ENCODE results near the gene SLC29A2.

The SLC29A2 gene, protein sequence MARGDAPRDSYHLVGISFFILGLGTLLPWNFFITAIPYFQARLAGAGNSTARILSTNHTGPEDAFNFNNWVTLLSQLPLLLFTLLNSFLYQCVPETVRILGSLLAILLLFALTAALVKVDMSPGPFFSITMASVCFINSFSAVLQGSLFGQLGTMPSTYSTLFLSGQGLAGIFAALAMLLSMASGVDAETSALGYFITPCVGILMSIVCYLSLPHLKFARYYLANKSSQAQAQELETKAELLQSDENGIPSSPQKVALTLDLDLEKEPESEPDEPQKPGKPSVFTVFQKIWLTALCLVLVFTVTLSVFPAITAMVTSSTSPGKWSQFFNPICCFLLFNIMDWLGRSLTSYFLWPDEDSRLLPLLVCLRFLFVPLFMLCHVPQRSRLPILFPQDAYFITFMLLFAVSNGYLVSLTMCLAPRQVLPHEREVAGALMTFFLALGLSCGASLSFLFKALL

DNA sequence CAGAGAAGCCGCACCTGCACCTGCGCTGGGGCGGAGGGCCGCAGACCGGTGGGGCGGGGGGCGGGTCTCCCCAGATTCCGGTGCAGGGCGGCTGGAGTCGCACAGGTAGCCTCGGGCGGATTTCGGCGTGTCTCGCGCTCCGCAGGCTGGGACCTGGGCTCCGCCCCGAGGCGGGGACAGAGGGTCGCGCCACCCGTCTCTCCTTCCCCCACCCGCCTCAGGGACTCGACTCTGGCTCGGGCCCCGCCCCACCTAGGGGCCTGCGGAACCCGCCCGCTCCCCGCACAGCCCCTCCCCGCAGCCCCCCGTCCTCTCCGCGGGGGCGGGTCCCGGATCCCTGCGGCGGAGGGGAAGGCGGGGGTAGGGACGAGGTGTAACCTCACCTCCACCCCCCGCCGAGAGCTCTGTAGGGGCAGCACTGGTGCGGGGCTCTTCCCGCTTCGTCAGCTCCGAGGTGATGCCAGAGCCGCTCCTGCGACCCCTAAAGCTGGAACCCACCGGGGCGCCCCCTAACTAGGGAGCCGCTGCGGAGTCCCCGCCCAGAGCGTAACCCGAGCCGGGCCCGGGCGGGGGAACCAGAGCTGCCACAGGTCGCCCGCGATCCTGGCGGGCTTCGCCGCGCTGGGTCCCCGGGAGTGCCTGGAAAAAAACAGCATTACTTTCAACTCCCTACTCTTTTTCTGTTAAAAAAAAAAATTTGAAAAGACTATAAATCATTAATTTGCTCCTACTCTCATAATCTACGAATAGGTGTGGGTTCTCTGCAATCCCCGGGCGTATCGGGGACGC is at the start of gene SLC29A2:
SLC29A2 (minus strand) TSS at position 134 of the 789 bp plus-strand sequence. CDS start 169 bp downstream, outside the sequence.
- DNase-seq (ENCODE audit: low spot score) = no peak

DNA sequence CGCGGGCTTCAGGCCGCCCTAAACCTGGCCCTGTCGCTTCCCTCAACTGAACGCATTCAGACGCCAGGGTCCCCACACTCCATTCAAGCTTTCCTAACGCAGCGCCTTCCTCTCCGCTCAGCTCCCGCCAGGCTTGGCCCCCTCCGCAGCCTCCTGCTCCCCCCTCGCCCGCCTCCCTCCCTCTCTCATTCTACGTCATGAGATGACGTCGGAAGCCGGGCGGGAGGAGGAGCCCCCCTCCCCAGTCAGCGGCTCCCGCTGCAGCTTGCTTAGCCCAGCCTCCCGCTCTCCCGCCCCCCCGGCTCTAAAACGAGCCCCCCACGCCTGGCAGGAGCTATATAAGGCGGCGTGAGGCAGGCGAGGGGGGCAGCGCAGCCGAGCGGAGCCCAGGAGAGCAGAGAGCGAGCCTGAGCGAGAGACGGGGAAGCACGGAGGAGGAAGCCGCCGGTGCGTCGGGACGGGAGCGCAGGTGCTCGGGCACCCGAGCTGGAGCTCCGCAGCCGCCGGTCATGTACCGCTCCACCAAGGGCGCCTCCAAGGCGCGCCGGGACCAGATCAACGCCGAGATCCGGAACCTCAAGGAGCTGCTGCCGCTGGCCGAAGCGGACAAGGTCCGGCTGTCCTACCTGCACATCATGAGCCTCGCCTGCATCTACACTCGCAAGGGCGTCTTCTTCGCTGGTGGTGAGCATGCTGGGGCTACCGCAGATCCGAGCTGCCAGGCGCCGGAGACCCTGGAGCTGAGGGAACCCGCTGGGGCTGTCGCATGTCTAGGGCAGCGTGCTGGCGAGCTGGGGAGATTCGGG is 49.3 kb upstream of the SLC29A2 start, which contains the start of gene NPAS4:
NPAS4 (plus strand) TSS at position 365 of the 806 bp plus-strand sequence; CDS start at position 510, 145 bp downstream.
- DNase-seq (ENCODE audit: low spot score) = no peak

DNA sequence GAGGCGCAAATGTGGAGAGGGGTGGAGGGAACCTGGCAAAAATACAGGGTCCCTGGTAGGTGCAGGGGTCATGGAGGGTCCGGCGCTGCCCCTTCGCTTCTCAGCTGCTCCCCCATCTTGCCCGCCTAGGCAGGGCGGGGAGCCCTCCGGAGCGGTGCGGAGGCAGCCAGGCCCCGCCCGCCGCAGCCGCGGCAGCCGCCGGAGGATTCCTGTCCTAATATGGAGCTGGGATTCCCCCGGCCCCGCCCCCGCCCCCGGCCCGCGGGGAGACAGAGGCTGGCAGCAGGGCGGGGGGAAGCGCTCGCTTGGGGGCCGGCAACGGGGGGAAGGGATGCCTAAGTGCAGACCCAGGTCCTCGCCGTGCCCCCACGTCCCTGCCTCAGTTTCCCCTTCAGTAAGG is 48.3 kb upstream of the SLC29A2 start:
- no peak for DNase-seq (ENCODE audit: low spot score)

DNA sequence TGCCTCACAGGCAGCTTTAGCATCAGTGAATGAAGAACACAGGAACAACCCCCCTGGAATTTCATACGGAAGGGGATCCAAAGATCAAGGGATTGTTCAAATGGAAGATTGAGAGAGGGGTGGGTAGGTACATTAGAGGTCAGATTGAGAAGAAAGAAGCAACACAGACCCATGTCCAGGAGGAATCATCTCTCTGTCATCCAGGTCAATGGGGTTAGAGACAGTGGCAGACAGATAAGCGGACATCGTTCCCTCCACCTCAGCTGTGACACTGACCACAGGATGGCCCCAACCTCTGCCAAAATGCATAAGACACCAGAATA is 47.4 kb upstream of the SLC29A2 start:
- no peak for DNase-seq (ENCODE audit: low spot score)

DNA sequence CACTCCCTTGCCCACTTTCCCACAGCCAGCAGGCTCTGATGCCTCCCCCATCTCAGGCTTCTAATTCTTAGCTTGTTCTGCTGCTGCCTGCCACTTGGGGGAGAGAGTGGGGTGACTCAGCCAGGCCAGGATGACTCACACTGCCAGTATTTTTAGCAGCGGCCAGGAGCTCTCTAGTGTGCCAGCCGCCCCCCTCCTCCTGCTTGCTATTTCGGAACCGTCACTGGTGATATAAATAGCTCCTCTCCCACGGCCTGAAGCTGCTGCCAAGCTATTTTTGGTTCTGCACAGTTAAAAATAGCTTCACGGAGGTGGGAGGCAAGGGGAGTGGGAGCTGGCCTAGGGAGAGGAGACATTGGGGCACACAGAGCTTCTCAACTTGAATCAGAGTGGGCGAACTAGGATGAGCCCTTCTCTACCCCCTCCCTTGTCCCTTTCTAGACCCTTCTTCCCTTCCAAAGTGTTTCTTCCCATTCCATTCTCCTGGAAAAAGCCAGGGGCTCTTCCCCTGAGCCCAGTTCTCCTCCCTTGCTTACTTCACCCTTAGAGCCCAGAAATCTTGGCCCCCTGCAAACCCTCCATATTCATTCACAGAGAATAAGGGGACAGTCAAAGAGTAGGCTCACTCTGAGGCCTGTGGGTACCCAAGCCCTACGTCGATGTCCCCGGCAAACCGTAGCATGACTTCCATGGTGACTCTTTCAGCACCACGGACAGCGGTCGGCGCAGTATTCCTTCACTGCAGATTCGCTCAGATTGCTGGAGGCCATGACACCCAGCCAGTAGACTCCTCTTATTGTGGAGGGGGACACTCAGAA is 46.8 kb upstream of the SLC29A2 start:
- peak; percentile 22 for DNase-seq (ENCODE audit: low spot score)

DNA sequence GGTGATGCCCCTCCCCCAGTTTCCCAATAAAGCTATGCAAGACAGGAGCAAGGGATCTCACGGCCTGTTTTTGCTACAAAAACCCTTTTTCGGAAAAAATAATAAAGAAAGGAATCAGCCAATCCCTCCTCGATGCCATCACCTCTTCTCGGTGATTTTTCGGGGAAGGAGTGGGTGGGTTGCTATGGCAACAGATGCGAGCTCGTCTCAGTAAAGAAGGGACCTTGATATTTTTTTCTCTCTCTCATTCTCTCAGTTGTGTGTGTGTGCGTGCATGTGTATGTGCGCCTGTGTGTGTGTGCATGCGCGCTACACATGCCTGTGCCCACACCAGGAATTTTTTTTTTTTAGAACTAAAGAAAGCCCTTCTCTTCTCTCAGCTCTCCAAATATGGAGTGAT is 45.4 kb upstream of the SLC29A2 start:
- DNase-seq (ENCODE audit: low spot score) = no peak

DNA sequence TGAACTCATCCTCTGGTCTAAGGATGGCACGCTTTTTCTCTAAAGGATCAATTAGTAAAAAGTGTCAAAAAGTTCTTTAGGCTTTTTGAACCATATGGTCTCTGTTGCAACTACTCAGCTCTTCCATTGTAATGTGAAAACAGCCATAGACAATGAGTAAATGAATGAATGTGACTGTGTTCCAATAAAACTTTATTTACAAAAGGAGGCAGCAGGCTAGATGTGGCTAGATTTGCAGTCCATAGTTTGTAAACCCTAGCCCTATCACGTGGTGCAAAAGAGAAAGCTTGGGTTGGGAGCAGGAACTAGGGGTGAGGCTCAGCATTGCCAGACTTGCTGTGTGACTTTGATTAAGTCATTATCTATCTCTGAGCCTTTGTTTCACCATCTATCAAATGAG is 43.9 kb upstream of the SLC29A2 start:
- no peak for DNase-seq (ENCODE audit: low spot score)

DNA sequence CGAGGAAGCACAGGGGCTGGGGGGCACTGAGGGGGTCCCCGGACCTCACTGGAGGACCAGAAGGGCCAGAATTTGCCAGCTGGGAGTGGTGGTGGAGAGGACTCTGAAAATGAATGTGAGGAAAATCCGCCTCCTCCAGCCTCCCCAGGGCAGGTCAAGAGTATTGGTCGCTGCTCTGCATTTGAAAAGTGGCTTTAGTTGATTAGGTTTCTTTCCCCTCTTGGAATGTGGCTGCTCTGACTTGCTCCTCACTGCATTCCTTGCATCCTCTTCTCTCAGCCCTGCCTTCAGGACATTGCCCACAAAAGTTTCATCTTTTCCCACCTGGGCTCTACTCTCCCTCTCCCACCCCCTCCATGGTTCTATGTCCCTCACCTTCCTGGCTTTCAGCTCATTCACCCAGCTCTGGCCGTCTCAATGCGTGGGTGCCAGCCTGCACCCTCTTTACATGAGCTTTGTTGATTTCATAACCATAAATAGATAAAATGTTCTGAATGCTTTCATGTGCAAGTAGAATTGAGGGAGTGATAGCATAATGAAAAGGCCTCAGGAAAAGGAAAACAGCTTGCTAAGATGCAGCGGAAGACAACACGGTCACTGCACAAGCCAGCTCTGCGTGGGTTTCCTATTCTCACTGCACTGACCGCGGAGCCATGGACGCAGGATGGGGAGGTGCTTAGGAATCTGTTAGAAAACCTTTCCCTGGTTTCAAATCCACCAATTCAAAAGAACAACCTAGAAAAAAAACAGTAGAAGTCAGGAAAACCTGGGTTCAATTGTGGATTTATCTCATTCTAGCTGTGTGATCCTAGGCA is 42.8 kb upstream of the SLC29A2 start:
- DNase-seq (ENCODE audit: low spot score) = no peak

DNA sequence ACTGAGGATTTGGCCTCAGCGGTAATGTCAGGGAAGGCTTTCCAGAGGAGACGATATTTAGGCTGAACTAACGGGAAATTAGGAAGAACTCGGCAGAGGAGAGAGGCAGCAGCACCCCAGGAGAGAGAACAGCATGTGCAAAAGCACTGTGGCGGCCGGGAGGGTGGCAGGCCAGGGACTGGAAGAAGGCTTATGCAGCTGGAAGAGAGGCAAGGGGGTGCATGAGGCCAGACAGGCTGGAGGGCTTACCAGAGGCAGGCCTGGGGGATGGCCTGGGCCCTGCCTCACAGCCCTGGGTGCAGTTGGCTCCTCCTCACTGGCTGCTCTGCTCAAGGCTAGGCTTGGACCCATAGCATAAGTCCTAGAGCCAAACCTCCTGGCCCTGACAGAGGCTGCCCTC is 41.6 kb upstream of the SLC29A2 start:
- no peak for DNase-seq (ENCODE audit: low spot score)

DNA sequence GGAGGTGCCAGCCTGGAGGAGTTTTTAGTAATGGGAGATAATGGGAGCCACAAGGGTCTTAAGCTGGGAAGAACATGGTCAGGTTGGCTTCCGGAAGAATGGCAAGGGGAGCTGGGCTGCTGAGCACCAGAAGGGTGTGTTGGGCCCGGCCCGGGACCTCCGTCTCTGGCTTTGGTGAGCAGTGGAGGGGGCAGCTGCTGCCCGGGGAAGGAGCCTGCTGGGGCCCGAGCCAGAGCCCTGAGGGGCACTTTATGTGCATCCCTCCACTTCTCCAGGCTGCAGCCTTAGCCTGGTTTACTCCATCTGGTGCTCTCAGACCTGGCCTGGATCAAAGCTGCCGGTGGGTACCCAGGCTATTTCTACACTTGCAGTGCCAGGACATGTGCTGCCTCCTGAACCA is 40.5 kb upstream of the SLC29A2 start:
- DNase-seq (ENCODE audit: low spot score) = no peak

DNA sequence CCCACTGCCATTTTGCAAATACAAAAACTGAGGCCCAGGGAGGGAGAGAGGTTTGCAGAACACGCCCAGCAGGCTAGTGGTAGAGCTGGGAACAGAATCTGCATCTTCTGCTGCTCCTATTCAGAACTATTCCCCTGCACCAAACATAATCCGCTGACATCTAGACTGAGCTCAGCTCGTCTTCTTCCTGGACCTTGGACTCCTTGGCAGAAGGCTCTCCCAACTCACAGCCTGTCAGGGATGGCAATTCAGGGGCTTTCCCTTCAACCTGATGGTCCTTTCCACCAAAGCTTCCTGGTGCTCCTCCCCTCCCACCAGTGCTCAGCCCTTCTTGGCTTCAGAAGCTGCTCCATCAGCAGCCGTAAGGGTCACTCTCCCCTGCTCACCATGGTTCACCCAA is 39.8 kb upstream of the SLC29A2 start:
- no peak for DNase-seq (ENCODE audit: low spot score)

DNA sequence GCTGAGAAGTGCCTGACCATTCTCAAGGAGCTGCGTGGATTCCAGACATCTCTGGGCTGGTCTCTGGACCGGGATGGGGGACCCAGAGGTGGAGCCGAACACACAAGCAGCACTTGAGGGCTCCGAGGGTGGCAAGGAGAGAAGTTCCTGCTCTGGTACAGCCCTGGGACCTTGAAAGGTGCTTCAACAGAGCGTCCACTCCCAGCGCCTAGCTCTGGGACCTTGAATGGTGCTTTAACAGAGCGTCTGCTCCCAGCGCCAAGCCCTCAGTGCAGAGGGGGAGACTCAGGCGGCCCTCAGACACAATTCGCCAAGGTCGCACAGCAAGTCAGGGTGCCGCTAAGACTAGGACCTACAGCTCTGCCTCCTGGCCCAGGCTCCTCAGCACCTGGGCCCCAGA is 38.6 kb upstream of the SLC29A2 start:
- no peak for DNase-seq (ENCODE audit: low spot score)

DNA sequence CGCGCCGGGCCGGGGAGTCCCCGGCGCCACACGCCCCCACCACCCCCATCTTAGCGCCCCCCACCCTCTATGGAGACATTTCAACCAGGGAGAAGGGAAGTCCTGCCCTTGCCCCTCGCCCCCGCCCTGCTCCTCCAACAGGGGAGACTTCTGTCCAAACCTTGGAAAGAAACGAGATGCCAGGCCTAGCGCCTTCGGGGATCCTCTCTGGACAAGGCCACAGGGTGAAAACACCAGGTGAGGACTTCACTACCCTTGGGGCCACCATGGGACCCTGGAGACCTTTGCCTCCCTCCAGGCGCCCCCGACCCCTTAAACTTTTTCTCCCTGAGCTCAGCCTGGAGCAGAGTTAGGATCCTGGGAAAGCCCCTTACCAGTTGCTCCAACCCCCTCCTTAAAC is 37.7 kb upstream of the SLC29A2 start:
- no peak for DNase-seq (ENCODE audit: low spot score)

DNA sequence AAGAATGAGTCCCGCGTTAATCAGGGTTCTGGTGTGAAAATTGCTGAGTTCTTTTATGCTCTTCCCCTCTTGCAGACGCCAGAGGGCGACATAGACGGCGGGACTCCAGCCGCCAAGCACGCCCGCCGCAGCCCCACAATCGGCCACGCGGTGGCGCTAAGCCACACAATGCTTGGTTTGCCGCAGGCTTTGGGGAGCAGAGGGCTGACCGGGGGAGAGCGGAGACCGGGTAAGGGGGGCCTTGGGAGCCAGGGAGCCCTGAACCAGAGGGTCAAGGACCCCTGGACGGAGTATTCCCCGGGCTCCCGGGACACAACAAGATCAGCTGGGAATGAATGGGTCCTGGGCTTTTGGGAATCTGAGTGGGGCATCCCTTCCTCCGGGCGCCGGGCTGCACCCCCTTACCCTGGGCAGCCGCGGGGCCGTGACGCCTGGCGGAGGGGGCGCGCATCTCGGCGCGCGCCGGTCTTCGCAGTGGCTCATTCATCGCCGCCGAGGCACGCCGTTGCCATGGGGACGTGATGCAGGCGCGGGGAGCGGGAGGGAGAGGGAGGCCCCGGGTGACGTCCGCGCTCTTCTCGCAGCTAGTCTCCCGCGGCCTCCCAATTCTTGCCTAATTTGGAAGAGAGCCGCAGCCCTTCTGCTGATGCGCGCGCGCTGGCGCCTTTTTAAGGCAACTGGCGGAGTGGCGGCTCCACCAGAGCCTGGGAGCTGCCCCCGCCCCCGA is 37.1 kb upstream of the SLC29A2 start:
- DNase-seq (ENCODE audit: low spot score) = peak; percentile 77

DNA sequence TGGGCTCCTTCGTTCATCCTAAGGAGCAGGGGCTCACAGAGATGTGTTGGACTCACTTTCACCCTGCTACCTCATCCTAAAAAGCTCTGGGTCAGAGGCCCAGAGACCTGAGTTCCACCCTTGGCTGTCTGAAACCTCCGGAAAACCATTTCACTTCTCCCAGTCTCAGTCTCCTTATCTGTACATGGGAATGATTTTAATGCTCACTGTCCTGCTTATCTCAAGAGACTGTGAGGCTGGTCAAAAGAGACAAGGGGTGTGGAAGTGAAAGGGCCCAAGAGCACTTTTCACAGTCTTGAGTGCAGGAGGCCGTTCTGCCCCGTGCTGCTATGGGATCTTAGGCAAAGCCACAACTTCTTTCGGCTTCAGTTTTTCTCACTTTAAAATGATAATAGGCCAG is 36.1 kb upstream of the SLC29A2 start:
- DNase-seq (ENCODE audit: low spot score) = no peak

DNA sequence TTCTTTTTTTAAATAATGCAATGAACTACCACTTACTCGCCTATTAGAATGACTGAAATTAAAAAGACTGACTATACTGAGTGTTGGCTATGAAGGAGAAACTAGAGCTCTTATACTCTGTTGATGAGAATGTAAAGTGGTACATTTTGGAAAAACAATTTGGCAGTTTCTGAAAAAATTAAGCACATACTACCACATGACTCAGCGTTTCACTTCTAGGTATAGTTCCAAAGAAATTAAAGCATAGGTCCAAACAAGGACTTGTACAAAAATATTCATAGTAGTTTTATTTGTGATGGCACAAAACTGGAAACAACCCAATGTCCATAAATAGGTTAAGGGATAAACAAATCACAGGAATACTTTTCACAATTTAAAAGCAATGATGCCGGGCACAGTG is 22.4 kb upstream of the SLC29A2 start:
- DNase-seq (ENCODE audit: low spot score) = no peak

DNA sequence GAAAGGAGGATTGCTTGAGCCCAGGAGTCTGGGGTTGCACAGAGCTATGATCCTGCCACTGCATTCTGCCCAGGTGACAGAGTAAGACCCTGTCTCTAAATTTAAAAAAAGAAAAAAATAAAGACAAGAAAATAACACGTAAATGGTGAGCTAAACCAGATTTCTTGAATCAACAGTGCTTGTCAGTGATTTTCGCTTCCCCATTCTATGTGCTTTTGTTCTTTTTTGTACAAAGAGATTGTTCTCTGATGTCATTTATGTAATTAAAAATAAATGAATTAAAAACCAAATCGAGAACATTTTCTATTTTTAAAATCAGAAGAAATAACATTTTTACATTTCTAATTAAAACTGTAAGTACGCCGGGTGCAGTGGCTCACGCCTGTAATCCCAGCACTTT is 19.8 kb upstream of the SLC29A2 start:
- no peak for DNase-seq (ENCODE audit: low spot score)

DNA sequence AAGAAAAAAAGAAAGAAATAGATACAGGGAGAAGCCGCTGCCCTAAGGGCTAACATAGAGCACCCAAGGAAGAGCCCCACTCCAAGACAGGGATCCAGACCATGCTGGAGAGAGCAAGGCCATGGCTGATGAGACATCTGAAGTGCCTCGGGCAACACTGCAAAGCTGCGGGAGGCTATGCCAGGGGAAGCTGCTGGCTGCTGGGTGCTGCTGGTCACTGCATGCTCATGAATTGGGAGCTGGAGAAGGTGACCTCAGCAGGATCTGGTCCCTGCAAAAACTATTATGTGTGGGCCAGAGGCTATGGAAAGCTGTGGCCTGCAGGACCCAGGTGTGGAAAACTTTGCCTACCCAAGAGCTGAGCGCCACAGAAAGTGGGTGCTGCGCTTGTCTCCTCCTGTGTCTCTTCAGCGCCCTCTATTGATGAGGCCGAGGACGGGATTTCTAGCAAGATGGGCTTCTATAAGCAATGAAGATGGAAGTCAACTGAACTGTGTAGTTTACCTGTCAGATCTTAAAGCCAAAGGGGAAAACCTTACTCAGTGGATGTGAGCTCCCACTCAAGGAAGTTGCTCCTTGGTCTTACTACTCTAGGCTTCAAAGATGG is 17.3 kb upstream of the SLC29A2 start:
- peak; percentile 59 for DNase-seq (ENCODE audit: low spot score)
